Colonic mucosa (tissue), 4 donors: ENCODE data around the gene NDST3. TPM values are rescaled to one million over a fixed set of nuclear protein-coding genes. Genes with fewer than 3 reads are reported as not detected.

Experiments used
- DNase-seq: peaks from one replicate; pipeline ENCODE4 v3.0.0-alpha.2; 2020
- H3K27ac ChIP-seq: fragments of 200-600 bp; one replicate; pipeline ENCODE4 v1.8.0; 2021
- H3K27me3 ChIP-seq: fragments of 200-600 bp; one replicate; pipeline ENCODE4 v1.8.0; 2021
- H3K36me3 ChIP-seq: fragments of 200-600 bp; one replicate; pipeline ENCODE4 v1.8.0; 2021
- H3K4me1 ChIP-seq: fragments of 200-600 bp; one replicate; pipeline ENCODE4 v1.8.0; 2021; ENCODE audit warnings: mild to moderate bottlenecking
- H3K4me3 ChIP-seq: fragments of 200-600 bp; one replicate; pipeline ENCODE4 v1.8.0; 2021
- H3K9ac ChIP-seq, 2 donors: one replicate each; pipeline ENCODE4 v1.7.0; 2013; ENCODE audit warnings: control low read depth in 2 of 2, low read depth in 2 of 2, low read length in 2 of 2
- H3K9me3 ChIP-seq: fragments of 200-600 bp; one replicate; pipeline ENCODE4 v1.8.0; 2021
- intact Hi-C: fragments of 100-400 bp; cut with DNase I; formaldehyde crosslinking; loops from one replicate; pipeline ENCODE4 v1.14.1; 2022
- total RNA-seq, 2 donors: library from RNA; stranded (reverse); fragmentation: NEBNext Ultra II Directional in 1 of 2; extraction: Animal tissue kit (Norgen Biotek cat#: 25700) in 1 of 2; gene quantifications; one replicate each; pipeline ENCODE4 v1.2.1, GENCODE V29; 2021
- TF ChIP-seq, protein P1 (sequence below): fragments of 200-600 bp; IDR thresholded peaks from one replicate; pipeline ENCODE4 v1.8.0; 2022; ENCODE audit warnings: antibody characterized with exemption, mild to moderate bottlenecking
- donor health status: healthy.
- donor health status: DM: no; HTN: no; CAD: no.
- donor health status: DM: no; HTN: no; CAD: no.

Gene NDST3
- total RNA-seq, 2 donors from 2014 or later: not detected

DNA sequence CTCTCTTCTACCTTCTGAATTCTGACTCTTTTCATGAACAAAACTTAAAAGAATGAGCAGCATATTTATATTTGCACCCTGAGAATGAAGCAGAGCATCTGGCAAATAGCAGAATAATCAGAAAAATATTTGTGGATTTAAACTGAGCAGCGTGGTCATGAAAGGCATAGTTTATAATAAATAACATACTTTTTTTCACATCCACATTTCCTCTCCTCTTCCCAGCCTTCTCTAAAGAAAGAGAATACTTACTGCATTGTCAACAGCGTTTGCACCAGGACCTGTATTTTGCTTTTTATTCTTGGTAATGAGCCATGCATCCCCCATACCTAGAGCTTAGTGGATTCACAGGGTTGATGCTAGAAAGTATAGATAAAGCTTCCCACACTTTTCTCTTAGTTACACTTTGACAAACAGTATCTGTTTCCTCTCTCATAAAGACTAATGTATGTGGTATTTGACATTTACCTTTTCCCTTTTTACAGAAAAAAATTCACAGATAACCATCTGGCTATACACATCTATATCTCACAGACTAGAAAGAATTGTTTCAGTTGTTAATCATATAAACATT lies 187.0 kb downstream of the NDST3 start:
- no peaks in the 10 kb centered on the region for H3K27me3 ChIP-seq
- H3K4me1 ChIP-seq: no peaks in the 10 kb centered on the region
- no peak overlapping the region for H3K9ac ChIP-seq
- intact Hi-C loops: no loop called here
- H3K36me3 ChIP-seq: no peaks in the 10 kb centered on the region
- no peak for DNase-seq
- TF ChIP-seq, protein P1, sequence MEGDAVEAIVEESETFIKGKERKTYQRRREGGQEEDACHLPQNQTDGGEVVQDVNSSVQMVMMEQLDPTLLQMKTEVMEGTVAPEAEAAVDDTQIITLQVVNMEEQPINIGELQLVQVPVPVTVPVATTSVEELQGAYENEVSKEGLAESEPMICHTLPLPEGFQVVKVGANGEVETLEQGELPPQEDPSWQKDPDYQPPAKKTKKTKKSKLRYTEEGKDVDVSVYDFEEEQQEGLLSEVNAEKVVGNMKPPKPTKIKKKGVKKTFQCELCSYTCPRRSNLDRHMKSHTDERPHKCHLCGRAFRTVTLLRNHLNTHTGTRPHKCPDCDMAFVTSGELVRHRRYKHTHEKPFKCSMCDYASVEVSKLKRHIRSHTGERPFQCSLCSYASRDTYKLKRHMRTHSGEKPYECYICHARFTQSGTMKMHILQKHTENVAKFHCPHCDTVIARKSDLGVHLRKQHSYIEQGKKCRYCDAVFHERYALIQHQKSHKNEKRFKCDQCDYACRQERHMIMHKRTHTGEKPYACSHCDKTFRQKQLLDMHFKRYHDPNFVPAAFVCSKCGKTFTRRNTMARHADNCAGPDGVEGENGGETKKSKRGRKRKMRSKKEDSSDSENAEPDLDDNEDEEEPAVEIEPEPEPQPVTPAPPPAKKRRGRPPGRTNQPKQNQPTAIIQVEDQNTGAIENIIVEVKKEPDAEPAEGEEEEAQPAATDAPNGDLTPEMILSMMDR: no peak
- H3K4me3 ChIP-seq: no peak overlapping the region
- H3K9me3 ChIP-seq: no peaks in the 10 kb centered on the region
- H3K27ac ChIP-seq: no peak overlapping the region

DNA sequence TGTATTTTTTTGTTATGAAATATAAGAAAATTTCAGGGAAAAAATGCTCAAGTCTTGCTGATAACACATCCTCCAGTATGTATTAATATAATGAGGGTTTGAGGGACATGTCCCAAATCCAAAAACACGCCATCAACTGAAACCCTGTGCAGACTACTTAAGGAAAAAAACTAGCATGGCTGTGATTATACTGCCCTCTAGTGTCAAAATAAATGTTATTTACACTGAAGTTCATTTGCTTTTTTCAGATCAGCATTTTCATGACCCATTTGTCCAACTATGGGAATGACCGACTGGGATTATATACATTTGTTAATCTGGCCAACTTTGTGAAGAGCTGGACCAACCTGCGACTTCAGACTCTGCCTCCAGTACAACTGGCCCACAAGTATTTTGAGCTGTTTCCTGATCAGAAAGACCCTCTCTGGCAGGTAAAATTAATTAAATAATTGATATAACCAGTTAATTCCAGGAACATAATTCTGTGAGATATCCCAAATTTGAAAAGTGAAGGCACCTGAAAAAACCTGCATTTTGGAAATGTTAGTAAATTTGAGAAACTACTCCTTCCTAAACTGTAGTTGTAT lies 190.1 kb downstream of the NDST3 start:
- Histone ChIP-seq H3K9me3 (no peaks in the 10 kb centered on the region), H3K27ac (no peak overlapping the region), H3K36me3 (no peaks in the 10 kb centered on the region), H3K9ac (no peak overlapping the region), H3K27me3 (no peaks in the 10 kb centered on the region), H3K4me1 (no peaks in the 10 kb centered on the region), H3K4me3 (no peak overlapping the region)
- TF ChIP-seq, protein P1: peak; percentile 54
- DNase-seq: no peak
- intact Hi-C loops: no loop called here

DNA sequence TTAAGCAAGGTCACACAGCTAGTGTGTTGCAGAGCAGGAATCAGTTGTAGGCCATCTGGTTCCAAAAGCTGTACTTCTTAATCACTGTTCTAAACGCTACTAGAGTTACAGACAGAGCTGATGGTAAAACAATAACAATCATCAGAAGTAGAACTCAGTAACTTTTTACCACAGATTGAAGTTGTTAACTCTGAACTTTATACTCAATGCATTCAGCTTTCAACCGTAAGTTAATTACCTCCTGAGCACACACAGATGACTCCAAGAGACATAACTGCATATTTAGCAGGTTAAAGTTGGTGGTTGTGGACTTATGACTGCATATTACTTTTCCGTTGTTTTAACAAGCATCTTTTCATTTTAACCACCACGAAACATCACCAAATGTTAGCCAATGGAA lies 191.2 kb downstream of the NDST3 start:
- no peak overlapping the region for H3K9ac ChIP-seq
- intact Hi-C loops: no loop called here

DNA sequence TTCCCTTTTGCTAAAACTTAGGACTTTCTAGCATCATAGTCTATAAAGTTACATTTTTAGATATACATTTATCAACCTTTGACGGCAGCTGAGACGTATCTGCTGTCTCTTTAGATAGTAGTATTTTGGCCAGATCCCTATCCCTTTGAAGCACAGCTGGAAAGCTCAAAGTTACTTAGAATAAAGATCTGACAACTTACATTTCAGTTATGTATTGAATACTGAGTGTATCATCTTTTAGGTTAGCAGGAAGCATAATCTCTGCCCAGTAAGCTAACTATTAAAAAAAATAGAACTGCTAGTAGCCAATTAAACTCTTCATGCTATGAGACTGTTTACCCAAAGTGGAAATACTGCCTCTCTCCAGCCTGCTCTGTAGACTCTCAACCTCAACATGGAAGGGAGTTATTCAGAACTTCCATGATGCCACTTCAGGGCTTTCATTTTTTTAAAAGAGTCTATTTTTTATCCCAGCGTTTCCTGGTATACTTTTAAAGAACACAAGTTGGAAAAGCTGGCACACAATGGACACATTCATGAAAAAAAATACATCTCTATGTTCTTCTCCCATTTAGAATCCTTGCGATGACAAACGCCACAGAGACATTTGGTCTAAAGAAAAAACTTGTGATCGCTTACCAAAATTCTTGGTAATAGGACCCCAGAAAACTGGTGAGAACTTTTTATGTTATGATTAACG lies 192.2 kb downstream of the NDST3 start:
- Histone ChIP-seq H3K9ac (no peak overlapping the region), H3K27me3 (no peaks in the 10 kb centered on the region), H3K36me3 (no peaks in the 10 kb centered on the region), H3K9me3 (no peaks in the 10 kb centered on the region), H3K27ac (no peak overlapping the region), H3K4me1 (no peaks in the 10 kb centered on the region), H3K4me3 (no peak overlapping the region)
- no peak for DNase-seq
- intact Hi-C loops: no loop called here
- TF ChIP-seq, protein P1: no peak

More for the DNA sequence above, 191.2 kb downstream of the NDST3 start:
- TF ChIP-seq, protein P1: no peak
- no peak overlapping the region for H3K27ac ChIP-seq
- H3K9me3 ChIP-seq: no peaks in the 10 kb centered on the region
- DNase-seq: no peak
- H3K36me3 ChIP-seq: no peaks in the 10 kb centered on the region
- H3K4me1 ChIP-seq: no peaks in the 10 kb centered on the region
- no peak overlapping the region for H3K4me3 ChIP-seq
- no peaks in the 10 kb centered on the region for H3K27me3 ChIP-seq

DNA sequence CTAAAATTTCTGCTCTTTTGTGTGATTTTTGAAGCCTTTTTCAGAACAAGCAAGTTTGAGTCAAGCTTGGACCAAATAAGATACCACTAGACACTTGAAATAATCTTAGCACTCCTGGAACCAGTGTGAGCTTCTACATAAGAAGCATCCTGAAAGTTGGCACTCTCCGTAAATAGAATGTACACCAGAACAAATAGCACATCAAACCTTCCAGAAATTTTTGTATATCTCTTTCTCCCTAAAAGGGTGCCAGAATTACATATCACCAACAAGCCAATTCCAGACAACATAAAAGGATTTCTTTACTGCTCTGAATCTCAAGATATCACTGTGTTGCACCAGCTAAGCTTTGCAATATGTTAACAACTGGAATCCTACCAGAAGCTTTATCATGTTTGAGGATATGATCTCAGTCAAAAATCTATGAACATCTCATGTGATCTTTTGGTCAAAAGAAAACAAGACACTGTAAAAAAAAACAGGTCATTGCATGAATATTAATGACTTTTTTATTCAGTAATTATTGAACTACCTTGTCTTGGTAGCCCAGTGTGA lies 201.4 kb downstream of the NDST3 start:
- Histone ChIP-seq H3K9ac (no peak overlapping the region), H3K4me3 (no peak overlapping the region), H3K4me1 (no peaks in the 10 kb centered on the region), H3K36me3 (no peaks in the 10 kb centered on the region), H3K9me3 (no peaks in the 10 kb centered on the region), H3K27ac (no peak overlapping the region), H3K27me3 (no peaks in the 10 kb centered on the region)
- no peak for DNase-seq
- TF ChIP-seq, protein P1: no peak
- intact Hi-C loops: no loop called here
